GM12864 (cell line): ENCODE data around the gene UACA.

Experiments used
- DNase-seq: peaks from one replicate; pipeline ENCODE4 v3.0.0-alpha.2; 2011; ENCODE audit warnings: low read depth
- H3K4me3 ChIP-seq: 2 replicates; pipeline ENCODE4 v1.5.1; 2011; ENCODE audit warnings: mild to moderate bottlenecking, low read depth, low read length, control low read depth
- CTCF ChIP-seq: IDR thresholded peaks from 2 replicates; pipeline ENCODE4 v1.5.1; 2011; ENCODE audit warnings: low read depth, mild to moderate bottlenecking, moderate library complexity, low read length, control low read depth, inconsistent platforms; ENCODE audit errors: missing control alignments

UACA gene

DNA sequence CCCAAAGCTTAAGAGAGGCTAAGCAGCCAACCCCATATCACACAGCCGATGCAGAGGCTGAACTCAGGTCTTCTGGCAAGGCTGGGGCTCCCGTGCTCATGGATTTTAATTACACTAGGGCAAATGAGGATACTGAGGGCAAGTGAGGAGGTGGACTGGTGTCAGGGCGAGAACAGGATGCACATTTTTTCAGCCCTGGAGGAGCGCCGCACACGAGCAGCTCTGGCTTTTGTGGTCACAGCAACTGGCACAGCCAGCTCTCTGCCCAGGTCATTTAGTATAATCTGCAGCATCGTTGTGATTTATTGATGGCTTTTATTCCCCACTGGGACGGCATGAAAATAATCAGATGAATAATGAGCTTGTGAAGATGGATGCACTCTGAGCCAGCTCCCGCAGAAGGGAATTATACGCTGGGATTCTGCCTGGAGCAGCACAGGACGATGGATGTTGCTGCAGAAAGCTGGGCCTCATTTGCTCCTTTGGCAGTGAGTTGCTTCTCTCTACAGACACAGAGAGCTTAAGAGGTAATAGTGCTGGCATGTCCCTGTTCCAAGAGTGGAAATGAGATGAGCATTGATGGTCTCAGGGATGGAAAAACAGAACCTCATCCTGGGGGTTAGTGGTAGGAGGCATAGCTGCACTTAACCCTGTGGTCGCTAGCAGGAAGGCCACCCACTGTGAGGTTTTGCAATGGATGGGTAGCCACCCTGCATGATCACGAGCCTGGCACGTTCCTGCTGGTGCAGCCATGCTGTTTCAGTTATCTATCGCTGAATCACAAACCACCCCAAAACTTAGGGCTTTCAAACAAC lies 135.4 kb downstream of the UACA start:
- no peak for TF ChIP-seq CTCF
- DNase-seq: no peak
- no peak overlapping the region for H3K4me3 ChIP-seq

- TF ChIP-seq CTCF: no peak
- H3K4me3 ChIP-seq: no peak overlapping the region
- no peak for DNase-seq
Observed at GRCh38 chr15:70627322-70627721, 136.0 kb downstream of the UACA start.

DNA sequence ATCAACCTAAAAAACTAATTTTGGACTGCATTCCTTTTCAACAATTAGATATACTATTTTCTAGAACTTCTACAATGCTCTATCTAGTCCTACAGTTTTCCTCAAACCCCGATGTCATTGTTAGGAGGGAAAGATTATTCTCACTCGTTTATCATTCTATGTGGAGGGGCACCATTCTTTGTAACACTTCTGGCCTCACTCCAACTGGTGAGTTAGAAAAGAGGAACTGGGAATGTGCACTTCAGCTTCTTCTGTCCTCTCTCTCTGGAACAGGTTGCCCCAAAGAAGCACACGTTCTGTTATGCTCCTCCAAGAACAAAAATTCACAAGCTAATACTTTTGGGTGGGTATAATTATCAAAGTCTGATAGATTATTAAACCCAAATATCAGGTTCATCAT lies 137.9 kb downstream of the UACA start:
- no peak for TF ChIP-seq CTCF
- H3K4me3 ChIP-seq: no peak overlapping the region
- DNase-seq: peak; percentile 26

DNA sequence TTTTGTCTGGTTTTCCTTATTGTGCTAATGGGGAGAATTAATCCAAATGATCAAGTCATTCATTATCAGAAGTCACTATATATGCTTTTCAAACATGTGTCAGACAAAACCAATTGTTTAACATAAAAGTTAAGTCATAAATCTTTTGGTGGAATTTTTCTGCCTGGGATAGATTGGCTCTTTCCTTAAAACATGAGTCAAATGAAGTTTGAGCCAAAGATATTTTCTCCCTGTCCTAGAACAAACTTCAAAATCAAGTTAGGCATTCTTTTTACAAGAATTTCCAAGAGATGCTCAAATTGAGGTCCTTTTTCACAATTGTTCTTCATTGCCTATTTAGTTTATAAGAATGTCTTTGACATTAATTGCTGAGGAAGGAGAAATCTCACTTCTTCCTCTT lies 138.3 kb downstream of the UACA start:
- no peak for TF ChIP-seq CTCF
- DNase-seq: no peak
- no peak overlapping the region for H3K4me3 ChIP-seq

GRCh38 chr15:70618929-70619328 lies 144.4 kb downstream of the UACA start:
- TF ChIP-seq CTCF: no peak
- DNase-seq: no peak
- no peak overlapping the region for H3K4me3 ChIP-seq

DNA sequence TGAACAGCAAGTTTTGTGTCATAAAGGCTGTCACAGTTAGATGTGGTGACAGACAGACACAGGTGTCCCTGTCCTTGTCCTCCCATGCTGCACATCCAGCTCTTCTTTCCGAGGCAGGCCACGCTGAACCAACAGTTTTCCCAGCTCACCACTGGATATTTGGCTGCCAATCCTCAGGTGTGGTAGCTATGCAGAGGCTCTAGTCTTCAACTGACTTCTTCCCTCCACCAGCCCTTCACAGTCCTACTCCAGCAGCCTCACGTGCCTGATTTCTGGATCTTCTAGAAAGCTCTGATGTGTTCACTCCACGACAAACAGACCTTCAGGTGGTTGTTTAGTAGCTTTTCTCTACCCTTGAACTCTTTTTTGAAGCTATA lies 145.5 kb downstream of the UACA start:
- no peak overlapping the region for H3K4me3 ChIP-seq
- no peak for TF ChIP-seq CTCF
- DNase-seq: no peak
